GM23338 (cell line): Measurements from ENCODE around the gene CNPY1. TPM values are rescaled to one million over a fixed set of nuclear protein-coding genes. Genes with fewer than 3 reads are reported as not detected.

ENCODE experiments used
- ATAC-seq: fragments of 200-7000 bp; cut with Tn5 transposase; 3 replicates; pipeline ENCODE4 v1.9.1; 2020
- DNase-seq: peaks from one replicate; pipeline ENCODE4 v3.0.0-alpha.2; 2015; ENCODE audit warnings: low spot score
- H2AFZ ChIP-seq: fragments of 200-600 bp; sonication (generic); 2 replicates; pipeline ENCODE4 v1.8.0; 2016; ENCODE audit warnings: antibody characterized with exemption, mild to moderate bottlenecking, moderate library complexity
- H3F3A ChIP-seq: fragments of 200-600 bp; sonication (generic); replicated peaks from 2 replicates; pipeline ENCODE4 v1.8.0; 2017; ENCODE audit warnings: antibody characterized with exemption, mixed run types, low read depth
- H3K27ac ChIP-seq: fragments of 200-600 bp; sonication (generic); 2 replicates; pipeline ENCODE4 v1.6.1; 2016; ENCODE audit warnings: low read depth
- H3K27me3 ChIP-seq: fragments of 200-600 bp; sonication (generic); 2 replicates; pipeline ENCODE4 v1.8.0; 2016; ENCODE audit warnings: mild to moderate bottlenecking, mixed run types, moderate library complexity; ENCODE audit not compliant: insufficient read depth
- H3K36me3 ChIP-seq: fragments of 200-600 bp; sonication (generic); 2 replicates; pipeline ENCODE4 v1.8.0; 2016; ENCODE audit warnings: mild to moderate bottlenecking; ENCODE audit not compliant: insufficient read depth
- H3K4me1 ChIP-seq: fragments of 200-600 bp; sonication (generic); 2 replicates; pipeline ENCODE4 v1.8.0; 2016; ENCODE audit warnings: mild to moderate bottlenecking, moderate library complexity; ENCODE audit not compliant: insufficient read depth
- H3K4me2 ChIP-seq: fragments of 200-600 bp; sonication (generic); 2 replicates; pipeline ENCODE4 v1.7.1; 2017; ENCODE audit warnings: mixed run types
- H3K4me3 ChIP-seq: fragments of 200-600 bp; sonication (generic); 2 replicates; pipeline ENCODE4 v1.6.1; 2016; ENCODE audit warnings: mixed run types
- H3K79me2 ChIP-seq: fragments of 200-600 bp; sonication (generic); replicated peaks from 2 replicates; pipeline ENCODE4 v1.8.0; 2017; ENCODE audit warnings: mild to moderate bottlenecking; ENCODE audit not compliant: insufficient read depth
- H3K9me2 ChIP-seq: fragments of 200-600 bp; sonication (generic); 2 replicates; pipeline ENCODE4 v1.8.0; 2017; ENCODE audit not compliant: insufficient read depth
- H4K20me1 ChIP-seq: fragments of 200-600 bp; sonication (generic); replicated peaks from 2 replicates; pipeline ENCODE4 v1.8.0; 2017; ENCODE audit warnings: mild to moderate bottlenecking; ENCODE audit not compliant: insufficient read depth
- H3K27ac Mint-ChIP-seq: 2 replicates; pipeline ENCODE4 v1.8.0; 2020; ENCODE audit warnings: inconsistent platforms, mild to moderate bottlenecking, moderate library complexity, mixed read lengths
- H3K27me3 Mint-ChIP-seq: 3 replicates; pipeline ENCODE4 v1.8.0; 2022; ENCODE audit warnings: low read depth, mild to moderate bottlenecking, moderate library complexity, mixed read lengths, inconsistent platforms; ENCODE audit not compliant: insufficient read depth, poor library complexity
- H3K36me3 Mint-ChIP-seq: 3 replicates; pipeline ENCODE4 v1.8.0; 2021; ENCODE audit warnings: low read depth, mild to moderate bottlenecking, inconsistent platforms, moderate library complexity, mixed read lengths
- H3K4me1 Mint-ChIP-seq: 3 replicates; pipeline ENCODE4 v1.8.0; 2020; ENCODE audit warnings: mild to moderate bottlenecking, inconsistent platforms, mixed read lengths
- H3K4me3 Mint-ChIP-seq: 3 replicates; pipeline ENCODE4 v1.8.0; 2021; ENCODE audit warnings: moderate library complexity, mild to moderate bottlenecking, inconsistent platforms, mixed read lengths
- H3K9me3 Mint-ChIP-seq: 3 replicates; pipeline ENCODE4 v1.8.0; 2020; ENCODE audit warnings: moderate library complexity, mild to moderate bottlenecking, inconsistent platforms, mixed read lengths
- CREB1 ChIP-seq: fragments of 250-450 bp; sonication (Bioruptor Pico); IDR thresholded peaks from 2 replicates; pipeline ENCODE4 v1.5.0; 2020; ENCODE audit warnings: low read depth, mild to moderate bottlenecking, moderate library complexity
- CTCF ChIP-seq, 2 experiments: fragments of 200-600 bp in 1 of 2; sonication (generic) in 1 of 2; conservative IDR thresholded peaks; 2 replicates each; pipeline versions ENCODE4 v1.5.1 to v1.6.1; 2016 to 2017; ENCODE audit warnings: antibody characterized with exemption in 2 of 2, low read depth in 2 of 2, mild to moderate bottlenecking in 2 of 2, moderate library complexity in 1 of 2
- EZH2 ChIP-seq: fragments of 200-600 bp; sonication (generic); IDR thresholded peaks from one replicate; pipeline ENCODE4 v1.8.0; 2017; ENCODE audit warnings: antibody characterized with exemption, mild to moderate bottlenecking, low read depth; ENCODE audit not compliant: unreplicated experiment
- NANOG ChIP-seq: IDR thresholded peaks from 2 replicates; pipeline ENCODE4 v1.6.1; 2016; ENCODE audit warnings: antibody characterized with exemption, borderline replicate concordance
- STAT1 ChIP-seq: IDR thresholded peaks from one replicate; pipeline ENCODE4 v1.6.1; 2016; ENCODE audit warnings: antibody characterized with exemption; ENCODE audit not compliant: unreplicated experiment
- ZNF331 ChIP-seq: fragments of 250-450 bp; sonication (Bioruptor Pico); IDR thresholded peaks from 2 replicates; pipeline ENCODE4 v1.5.0; 2020; ENCODE audit warnings: low read depth, mild to moderate bottlenecking, moderate library complexity
- ZNF462 ChIP-seq: fragments of 250-450 bp; sonication (Bioruptor Pico); IDR thresholded peaks from 2 replicates; pipeline ENCODE4 v1.5.0; 2020; ENCODE audit warnings: mild to moderate bottlenecking, moderate library complexity
- polyA plus RNA-seq: library from polyadenylated mRNA; unstranded; fragments of >200 nt; fragmentation: Nextera tagmentation; extraction: Ambion mirVana; gene quantifications from 2 replicates; pipeline ENCODE4 v1.2.1, GENCODE V29; 2016
- total RNA-seq: library from RNA; depleted of rRNA; stranded (reverse); fragments of >200 nt; shearing (Covaris generic); gene quantifications from 2 replicates; pipeline ENCODE4 v1.2.3, GENCODE V29; 2014
- TF ChIP-seq, protein P1 (sequence below): IDR thresholded peaks from one replicate; pipeline ENCODE4 v1.6.1; 2018; ENCODE audit warnings: antibody characterized with exemption; ENCODE audit not compliant: unreplicated experiment
- TF ChIP-seq, protein P2 (sequence below): IDR thresholded peaks from 2 replicates; pipeline ENCODE4 v1.6.1; 2016; ENCODE audit warnings: antibody characterized with exemption

The CNPY1 gene
- total and polyA plus RNA-seq, 2 experiments from 2014 or later = not detected

- TF ChIP-seq CTCF (conservative IDR thresholded peaks at IDR 0.05; ENCODE audit: low read depth in 2 of 2) (no peak), EZH2 (no peak), CREB1 (CRISPR knock-in tag) (no peak), NANOG (no peak)
- TF ChIP-seq, protein P1, sequence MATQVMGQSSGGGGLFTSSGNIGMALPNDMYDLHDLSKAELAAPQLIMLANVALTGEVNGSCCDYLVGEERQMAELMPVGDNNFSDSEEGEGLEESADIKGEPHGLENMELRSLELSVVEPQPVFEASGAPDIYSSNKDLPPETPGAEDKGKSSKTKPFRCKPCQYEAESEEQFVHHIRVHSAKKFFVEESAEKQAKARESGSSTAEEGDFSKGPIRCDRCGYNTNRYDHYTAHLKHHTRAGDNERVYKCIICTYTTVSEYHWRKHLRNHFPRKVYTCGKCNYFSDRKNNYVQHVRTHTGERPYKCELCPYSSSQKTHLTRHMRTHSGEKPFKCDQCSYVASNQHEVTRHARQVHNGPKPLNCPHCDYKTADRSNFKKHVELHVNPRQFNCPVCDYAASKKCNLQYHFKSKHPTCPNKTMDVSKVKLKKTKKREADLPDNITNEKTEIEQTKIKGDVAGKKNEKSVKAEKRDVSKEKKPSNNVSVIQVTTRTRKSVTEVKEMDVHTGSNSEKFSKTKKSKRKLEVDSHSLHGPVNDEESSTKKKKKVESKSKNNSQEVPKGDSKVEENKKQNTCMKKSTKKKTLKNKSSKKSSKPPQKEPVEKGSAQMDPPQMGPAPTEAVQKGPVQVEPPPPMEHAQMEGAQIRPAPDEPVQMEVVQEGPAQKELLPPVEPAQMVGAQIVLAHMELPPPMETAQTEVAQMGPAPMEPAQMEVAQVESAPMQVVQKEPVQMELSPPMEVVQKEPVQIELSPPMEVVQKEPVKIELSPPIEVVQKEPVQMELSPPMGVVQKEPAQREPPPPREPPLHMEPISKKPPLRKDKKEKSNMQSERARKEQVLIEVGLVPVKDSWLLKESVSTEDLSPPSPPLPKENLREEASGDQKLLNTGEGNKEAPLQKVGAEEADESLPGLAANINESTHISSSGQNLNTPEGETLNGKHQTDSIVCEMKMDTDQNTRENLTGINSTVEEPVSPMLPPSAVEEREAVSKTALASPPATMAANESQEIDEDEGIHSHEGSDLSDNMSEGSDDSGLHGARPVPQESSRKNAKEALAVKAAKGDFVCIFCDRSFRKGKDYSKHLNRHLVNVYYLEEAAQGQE = no peak
- TF ChIP-seq, protein P2, sequence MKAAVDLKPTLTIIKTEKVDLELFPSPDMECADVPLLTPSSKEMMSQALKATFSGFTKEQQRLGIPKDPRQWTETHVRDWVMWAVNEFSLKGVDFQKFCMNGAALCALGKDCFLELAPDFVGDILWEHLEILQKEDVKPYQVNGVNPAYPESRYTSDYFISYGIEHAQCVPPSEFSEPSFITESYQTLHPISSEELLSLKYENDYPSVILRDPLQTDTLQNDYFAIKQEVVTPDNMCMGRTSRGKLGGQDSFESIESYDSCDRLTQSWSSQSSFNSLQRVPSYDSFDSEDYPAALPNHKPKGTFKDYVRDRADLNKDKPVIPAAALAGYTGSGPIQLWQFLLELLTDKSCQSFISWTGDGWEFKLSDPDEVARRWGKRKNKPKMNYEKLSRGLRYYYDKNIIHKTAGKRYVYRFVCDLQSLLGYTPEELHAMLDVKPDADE = no peak
Observed at GRCh38 chr7:155584763-155585531, 38.6 kb upstream of the CNPY1 start (continued).

GRCh38 chr7:155584261-155584660 is 37.9 kb upstream of the CNPY1 start:
- Histone ChIP-seq H3K27me3 (no peaks in the 10 kb centered on the region), H3K27ac (no peak overlapping the region), H3K9me2 (no peaks in the 10 kb centered on the region), H3K4me2 (no peak overlapping the region), H2AFZ (no peak overlapping the region), H3K4me1 (no peaks in the 10 kb centered on the region), H3K4me3 (no peak overlapping the region), H3K79me2 (no peaks in the 10 kb centered on the region), H3K36me3 (no peaks in the 10 kb centered on the region), H3F3A (no peaks in the 10 kb centered on the region), H4K20me1 (no peaks in the 10 kb centered on the region)
- no peak for ATAC-seq
- Mint-ChIP-seq H3K27me3 (peaks cover 14% of the 10 kb centered on the region), H3K4me3 (no peak overlapping the region), H3K4me1 (peaks cover 5% of the 10 kb centered on the region), H3K9me3 (no peaks in the 10 kb centered on the region), H3K36me3 (no peaks in the 10 kb centered on the region), H3K27ac (no peak overlapping the region)
- no peak for DNase-seq
- TF ChIP-seq ZNF331 (CRISPR knock-in tag) (no peak), CREB1 (CRISPR knock-in tag) (no peak), STAT1 (no peak), ZNF462 (no peak)
- TF ChIP-seq, protein P2 = no peak
